ENCODE results near the gene TAL2. TPM values are rescaled to one million over a fixed set of nuclear protein-coding genes. Genes with fewer than 3 reads are reported as not detected.
A peak's percentile ranks its signal among the peaks of the same experiment; 100 is the strongest.

The TAL2 gene
- total RNA-seq, 1 donor from 2014 or later = not detected

GRCh38 chr9:105637787-105638395 lies 24.4 kb upstream of the TAL2 start:
- no peak for DNase-seq (ENCODE audit: low read depth)
- no peak overlapping the region for H3K4me3 ChIP-seq (ENCODE audit: low read depth, low read length)
- TF ChIP-seq CTCF (conservative IDR thresholded peaks at IDR 0.05; ENCODE audit: low read depth, low read length) = peak; percentile 69

GRCh38 chr9:105639936-105640335 lies 22.3 kb upstream of the TAL2 start:
- no peak for TF ChIP-seq CTCF (conservative IDR thresholded peaks at IDR 0.05; ENCODE audit: low read depth, low read length)
- no peak for DNase-seq (ENCODE audit: low read depth)
- H3K4me3 ChIP-seq (ENCODE audit: low read depth, low read length) = no peak overlapping the region

- DNase-seq (ENCODE audit: low read depth) = no peak
- H3K4me3 ChIP-seq (ENCODE audit: low read depth, low read length) = no peak overlapping the region
- no peak for TF ChIP-seq CTCF (conservative IDR thresholded peaks at IDR 0.05; ENCODE audit: low read depth, low read length)
Observed at GRCh38 chr9:105643795-105644194, 18.5 kb upstream of the TAL2 start.

GRCh38 chr9:105646879-105647594 lies 15.2 kb upstream of the TAL2 start:
- no peak for TF ChIP-seq CTCF (conservative IDR thresholded peaks at IDR 0.05; ENCODE audit: low read depth, low read length)
- H3K4me3 ChIP-seq (ENCODE audit: low read depth, low read length) = no peak overlapping the region
- no peak for DNase-seq (ENCODE audit: low read depth)

GRCh38 chr9:105647595-105648349 lies 14.5 kb upstream of the TAL2 start:
- DNase-seq (ENCODE audit: low read depth) = no peak

GRCh38 chr9:105651806-105652205 lies 10.5 kb upstream of the TAL2 start:
- no peak overlapping the region for H3K4me3 ChIP-seq (ENCODE audit: low read depth, low read length)
- no peak for TF ChIP-seq CTCF (conservative IDR thresholded peaks at IDR 0.05; ENCODE audit: low read depth, low read length)
- no peak for DNase-seq (ENCODE audit: low read depth)

More at GRCh38 chr9:105647595-105648349, 14.5 kb upstream of the TAL2 start:
- no peak for TF ChIP-seq CTCF (conservative IDR thresholded peaks at IDR 0.05; ENCODE audit: low read depth, low read length)
- no peak overlapping the region for H3K4me3 ChIP-seq (ENCODE audit: low read depth, low read length)

Data from epithelial cell of proximal tubule (primary cell).